CD4-positive, alpha-beta T cell treated with Interleukin-6 at 100 ng/mL for 8 hours (primary cell): ENCODE data around the gene RYR2.

ENCODE experiments used
- DNase-seq: peaks from one replicate; pipeline ENCODE4 v3.0.0-alpha.2; 2020; ENCODE audit warnings: mixed read lengths, low spot score

The RYR2 gene

GRCh38 chr1:237740846-237741245 lies 698.9 kb downstream of the RYR2 start:
- no peak for DNase-seq

GRCh38 chr1:237745545-237745944 lies 703.6 kb downstream of the RYR2 start:
- no peak for DNase-seq

GRCh38 chr1:237748171-237748960 lies 706.4 kb downstream of the RYR2 start:
- DNase-seq: no peak

- DNase-seq: no peak
Observed at GRCh38 chr1:237749122-237749521, 707.1 kb downstream of the RYR2 start.

- DNase-seq: no peak
Observed at GRCh38 chr1:237751090-237751489, 709.1 kb downstream of the RYR2 start.

- no peak for DNase-seq
Observed at GRCh38 chr1:237754627-237755026, 712.6 kb downstream of the RYR2 start.

GRCh38 chr1:237756304-237756967 lies 714.5 kb downstream of the RYR2 start:
- DNase-seq: no peak

- no peak for DNase-seq
Observed at GRCh38 chr1:237759377-237759776, 717.4 kb downstream of the RYR2 start.

GRCh38 chr1:237760951-237761350 lies 719.0 kb downstream of the RYR2 start:
- no peak for DNase-seq

- DNase-seq: no peak
Observed at GRCh38 chr1:237763137-237763536, 721.2 kb downstream of the RYR2 start.

GRCh38 chr1:237763751-237764150 lies 721.8 kb downstream of the RYR2 start:
- DNase-seq: no peak

- no peak for DNase-seq
Observed at GRCh38 chr1:237769916-237770315, 727.9 kb downstream of the RYR2 start.

GRCh38 chr1:237772009-237772408 lies 730.0 kb downstream of the RYR2 start:
- no peak for DNase-seq

GRCh38 chr1:237774246-237774645 lies 732.3 kb downstream of the RYR2 start:
- DNase-seq: no peak

GRCh38 chr1:237779356-237779755 lies 737.4 kb downstream of the RYR2 start:
- no peak for DNase-seq

GRCh38 chr1:237786066-237786719 lies 744.2 kb downstream of the RYR2 start:
- no peak for DNase-seq

- DNase-seq: no peak
Observed at GRCh38 chr1:237788069-237788468, 746.1 kb downstream of the RYR2 start.

- no peak for DNase-seq
Observed at GRCh38 chr1:237789619-237790018, 747.6 kb downstream of the RYR2 start.

GRCh38 chr1:237791592-237791991 lies 749.6 kb downstream of the RYR2 start:
- DNase-seq: no peak

GRCh38 chr1:237792149-237792548 lies 750.2 kb downstream of the RYR2 start:
- DNase-seq: no peak

GRCh38 chr1:237792726-237793125 lies 750.7 kb downstream of the RYR2 start:
- no peak for DNase-seq

GRCh38 chr1:237794071-237794470 lies 752.1 kb downstream of the RYR2 start:
- DNase-seq: no peak

- no peak for DNase-seq
Observed at GRCh38 chr1:237795558-237795957, 753.6 kb downstream of the RYR2 start.
